Mucosa of gallbladder (tissue), 1 donor: ENCODE results near the gene NSFL1C. TPM values are rescaled to one million over a fixed set of nuclear protein-coding genes. Genes with fewer than 3 reads are reported as not detected.

Source experiments
- total RNA-seq: library from RNA; stranded (reverse); gene quantifications from one replicate; pipeline ENCODE4 v1.2.1, GENCODE V29; 2021
- donor health status: DM: no; HTN: no; CAD: no.

The NSFL1C gene
- total RNA-seq, 1 donor from 2014 or later: 77.5 TPM

Other genes starting within 250 kb of the NSFL1C start
- gene RAD21L1, start 240.8 kb downstream of the NSFL1C start, total RNA-seq: not detected
- 15.1 TPM for gene SNPH, start 200.6 kb downstream of the NSFL1C start, total RNA-seq
- gene SDCBP2, start 137.7 kb downstream of the NSFL1C start, total RNA-seq: 176 TPM
- gene FKBP1A, start 73.8 kb downstream of the NSFL1C start, total RNA-seq: 177 TPM
- 3.7 TPM for gene SIRPB2, start 24.6 kb upstream of the NSFL1C start, total RNA-seq
- gene SIRPD, start 90.9 kb upstream of the NSFL1C start, total RNA-seq: 0.40 TPM
- gene SIRPB1, start 153.2 kb upstream of the NSFL1C start, total RNA-seq: 16.3 TPM
- 1.2 TPM for gene SIRPG, start 190.9 kb upstream of the NSFL1C start, total RNA-seq